SK-N-SH (cell line): ENCODE measurements around the gene CREB5.

Experiments
- CTCF ChIP-seq: fragments of 200-600 bp; sonication (generic); IDR thresholded peaks from 2 replicates; pipeline ENCODE4 v1.6.1; 2017; ENCODE audit warnings: antibody characterized with exemption, mild to moderate bottlenecking, moderate library complexity
- JUND ChIP-seq: IDR thresholded peaks from 2 replicates; pipeline ENCODE4 v1.4.0; 2012
- SMC3 ChIP-seq: IDR thresholded peaks from 2 replicates; pipeline ENCODE4 v1.6.1; 2012; ENCODE audit warnings: low read depth, low read length, improper control_type of control experiment
- ZBTB33 ChIP-seq: IDR thresholded peaks from 2 replicates; pipeline ENCODE4 v1.4.0; 2012; ENCODE audit warnings: low read depth, borderline replicate concordance

- no peak for TF ChIP-seq CTCF
- no peak for TF ChIP-seq JUND
- no peak for TF ChIP-seq SMC3
- no peak for TF ChIP-seq ZBTB33
These were observed 4.0 kb upstream of the CREB5 start for GRCh38 chr7:28408105-28408959.
